Fibroblast of lung (primary cell): ENCODE measurements around the gene SPATS2L.

Experiments
- EZH2 ChIP-seq: IDR thresholded peaks from 2 replicates; pipeline ENCODE4 v1.5.1; 2012; ENCODE audit warnings: low read length, control low read depth, mild to moderate bottlenecking; ENCODE audit errors: missing control alignments
- TF ChIP-seq, protein P1 (sequence below), 2 donors: IDR thresholded peaks in 1 of 2; conservative IDR thresholded peaks in 1 of 2; 1 replicate in 1 of 2; 2 replicates in 1 of 2; pipeline ENCODE4 v1.5.1; 2011 to 2012; ENCODE audit warnings: low read length in 2 of 2, control low read depth in 1 of 2, inconsistent platforms in 1 of 2, low read depth in 1 of 2, mild to moderate bottlenecking in 1 of 2

DNA sequence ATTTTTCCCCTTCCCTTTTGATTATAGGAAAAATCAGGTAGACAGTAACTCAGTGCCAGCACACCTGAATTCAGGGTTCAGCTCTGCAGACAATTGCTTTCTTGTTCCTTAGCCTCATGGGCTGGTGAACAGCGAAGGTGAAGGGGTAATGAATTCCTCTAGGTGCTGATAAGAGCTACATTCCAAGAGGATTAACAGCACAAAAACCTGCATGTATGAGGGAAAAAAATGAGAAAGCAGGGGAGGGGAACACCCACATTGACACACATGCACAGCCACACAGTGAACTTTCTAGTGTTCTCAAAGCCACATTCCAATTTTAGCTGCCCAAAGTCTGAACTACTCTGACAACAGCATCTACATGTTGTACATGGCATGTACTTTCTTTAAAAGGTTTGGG lies 46.1 kb downstream of the SPATS2L start:
- TF ChIP-seq, protein P1, sequence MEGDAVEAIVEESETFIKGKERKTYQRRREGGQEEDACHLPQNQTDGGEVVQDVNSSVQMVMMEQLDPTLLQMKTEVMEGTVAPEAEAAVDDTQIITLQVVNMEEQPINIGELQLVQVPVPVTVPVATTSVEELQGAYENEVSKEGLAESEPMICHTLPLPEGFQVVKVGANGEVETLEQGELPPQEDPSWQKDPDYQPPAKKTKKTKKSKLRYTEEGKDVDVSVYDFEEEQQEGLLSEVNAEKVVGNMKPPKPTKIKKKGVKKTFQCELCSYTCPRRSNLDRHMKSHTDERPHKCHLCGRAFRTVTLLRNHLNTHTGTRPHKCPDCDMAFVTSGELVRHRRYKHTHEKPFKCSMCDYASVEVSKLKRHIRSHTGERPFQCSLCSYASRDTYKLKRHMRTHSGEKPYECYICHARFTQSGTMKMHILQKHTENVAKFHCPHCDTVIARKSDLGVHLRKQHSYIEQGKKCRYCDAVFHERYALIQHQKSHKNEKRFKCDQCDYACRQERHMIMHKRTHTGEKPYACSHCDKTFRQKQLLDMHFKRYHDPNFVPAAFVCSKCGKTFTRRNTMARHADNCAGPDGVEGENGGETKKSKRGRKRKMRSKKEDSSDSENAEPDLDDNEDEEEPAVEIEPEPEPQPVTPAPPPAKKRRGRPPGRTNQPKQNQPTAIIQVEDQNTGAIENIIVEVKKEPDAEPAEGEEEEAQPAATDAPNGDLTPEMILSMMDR (conservative IDR thresholded peaks at IDR 0.05 in 1 of 2, IDR thresholded peaks at IDR 0.05 in 1 of 2; ENCODE audit: low read depth in 1 of 2, low read length in 2 of 2), result no peak
- TF ChIP-seq EZH2, result no peak
